G401 (cell line): ENCODE data around the gene GZMM. TPM values are rescaled to one million over a fixed set of nuclear protein-coding genes. Genes with fewer than 3 reads are reported as not detected.

ENCODE experiments used
- DNase-seq: peaks from one replicate; pipeline ENCODE4 v3.0.0-alpha.2; 2015; ENCODE audit warnings: low spot score
- in situ Hi-C: cut with HindIII; loops from 2 replicates; pipeline ENCODE4 v1.10.0; 2016; ENCODE audit warnings: low sequenced_read_pairs, mixed read lengths
- total RNA-seq: library from RNA; depleted of rRNA; stranded (reverse); fragments of >200 nt; shearing (Covaris generic); gene quantifications from 2 replicates; pipeline ENCODE4 v1.2.3, GENCODE V29; 2014

Gene GZMM
- total RNA-seq, 1 experiment from 2014 or later: 0.17 TPM

DNA sequence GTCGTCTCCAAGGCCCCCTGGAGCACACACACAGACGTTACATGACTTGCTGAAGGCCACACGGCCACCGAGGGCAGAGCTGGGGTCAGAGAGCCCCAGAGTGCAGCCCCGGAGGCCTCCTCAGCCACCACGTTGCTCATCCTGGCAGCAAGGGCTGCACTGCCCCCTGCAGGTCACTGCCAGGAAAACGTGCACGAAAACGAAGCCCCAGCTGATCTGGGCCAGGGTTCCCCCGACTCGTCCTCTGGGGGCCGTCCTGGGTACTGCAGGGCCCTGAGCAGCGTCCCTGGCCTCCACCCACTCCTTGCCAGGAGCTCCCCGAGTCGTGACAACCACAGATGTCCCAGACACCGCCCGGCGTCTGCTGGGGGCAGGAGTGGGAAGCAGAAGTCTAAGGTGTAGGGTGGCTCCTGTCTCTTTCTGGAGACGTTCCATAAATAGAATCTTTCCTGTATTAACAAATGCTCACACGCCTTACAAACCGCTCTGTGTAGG is 33.2 kb upstream of the GZMM start:
- in situ Hi-C loops: no loop called here
- DNase-seq: peak; percentile 78

DNA sequence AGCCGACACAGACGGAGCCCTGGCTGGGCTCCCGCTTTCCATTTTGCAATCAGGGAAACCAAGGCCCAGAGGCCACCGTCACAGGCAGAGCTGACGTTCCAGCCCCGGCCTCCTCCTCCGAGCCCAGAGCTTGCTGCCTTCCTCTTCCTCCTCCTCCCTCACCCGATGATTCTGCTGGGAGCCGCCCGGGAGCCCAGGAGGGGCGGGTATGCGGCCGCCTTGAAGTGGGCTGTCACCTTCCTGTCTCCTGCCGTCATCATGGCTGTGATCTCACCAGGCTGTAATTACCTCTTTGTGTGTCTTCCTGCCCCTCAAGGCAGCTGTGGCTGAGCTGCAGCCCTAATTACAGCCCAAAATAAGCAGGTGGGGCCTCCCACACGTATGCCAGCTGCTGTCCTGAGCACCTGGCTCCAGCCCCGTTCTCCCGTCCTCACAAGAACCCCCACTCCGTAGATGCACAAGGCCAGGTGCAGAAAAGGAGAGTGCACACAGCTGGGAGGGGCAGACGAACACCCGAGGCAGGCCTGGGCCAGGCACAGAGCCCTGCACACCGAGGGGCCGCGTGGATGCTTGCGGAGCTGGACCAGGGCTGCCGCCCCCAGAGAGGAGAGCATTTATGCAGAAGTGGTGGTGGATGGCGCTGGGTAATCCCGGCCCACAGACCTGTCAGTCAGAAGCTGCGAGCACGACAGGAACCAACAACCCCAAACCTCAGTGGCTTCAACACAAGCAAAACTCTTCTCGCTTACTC is 32.6 kb upstream of the GZMM start:
- in situ Hi-C loops: no loop called here
- DNase-seq: no peak

DNA sequence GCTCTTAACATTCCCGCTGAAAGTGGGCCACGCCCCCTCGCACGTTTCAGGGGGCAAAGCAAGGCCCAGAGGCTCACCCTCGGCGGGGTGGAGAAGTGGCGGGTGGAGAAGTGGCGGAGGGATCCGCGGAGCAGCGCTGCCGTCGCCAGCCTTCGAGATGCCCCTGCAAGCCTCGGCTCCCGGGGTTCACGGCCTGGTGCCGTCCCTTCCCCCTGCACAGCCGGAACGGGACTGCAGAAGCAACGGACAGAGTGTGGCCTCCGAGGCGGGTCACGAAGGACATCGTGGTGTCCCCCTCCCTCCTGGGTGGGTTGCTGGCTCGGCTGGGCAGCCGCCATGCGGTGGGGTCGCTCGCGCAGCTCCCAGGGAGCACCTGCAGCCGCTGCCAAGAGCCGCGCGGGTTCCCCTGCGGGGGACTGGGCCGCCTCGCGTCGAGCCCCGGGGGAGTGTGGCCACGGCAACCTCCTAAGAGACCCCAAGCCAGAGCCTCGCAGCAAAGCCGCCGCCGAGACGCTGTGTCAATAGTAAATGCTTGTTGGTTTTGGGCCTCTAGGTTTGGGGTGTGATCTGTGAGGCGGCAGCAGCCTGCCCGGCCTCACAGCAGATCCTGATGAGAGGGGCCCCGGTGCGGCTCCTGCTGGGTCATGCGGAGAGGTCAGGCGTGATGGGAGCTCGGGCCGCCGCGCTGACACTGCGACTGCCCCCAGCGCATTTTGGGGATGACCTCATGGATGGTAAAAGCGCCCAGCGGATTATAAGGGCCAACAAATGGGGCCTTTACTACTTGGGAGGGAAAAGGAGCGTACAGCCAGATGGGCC is 31.1 kb upstream of the GZMM start:
- in situ Hi-C loops: no loop called here
- DNase-seq: no peak

DNA sequence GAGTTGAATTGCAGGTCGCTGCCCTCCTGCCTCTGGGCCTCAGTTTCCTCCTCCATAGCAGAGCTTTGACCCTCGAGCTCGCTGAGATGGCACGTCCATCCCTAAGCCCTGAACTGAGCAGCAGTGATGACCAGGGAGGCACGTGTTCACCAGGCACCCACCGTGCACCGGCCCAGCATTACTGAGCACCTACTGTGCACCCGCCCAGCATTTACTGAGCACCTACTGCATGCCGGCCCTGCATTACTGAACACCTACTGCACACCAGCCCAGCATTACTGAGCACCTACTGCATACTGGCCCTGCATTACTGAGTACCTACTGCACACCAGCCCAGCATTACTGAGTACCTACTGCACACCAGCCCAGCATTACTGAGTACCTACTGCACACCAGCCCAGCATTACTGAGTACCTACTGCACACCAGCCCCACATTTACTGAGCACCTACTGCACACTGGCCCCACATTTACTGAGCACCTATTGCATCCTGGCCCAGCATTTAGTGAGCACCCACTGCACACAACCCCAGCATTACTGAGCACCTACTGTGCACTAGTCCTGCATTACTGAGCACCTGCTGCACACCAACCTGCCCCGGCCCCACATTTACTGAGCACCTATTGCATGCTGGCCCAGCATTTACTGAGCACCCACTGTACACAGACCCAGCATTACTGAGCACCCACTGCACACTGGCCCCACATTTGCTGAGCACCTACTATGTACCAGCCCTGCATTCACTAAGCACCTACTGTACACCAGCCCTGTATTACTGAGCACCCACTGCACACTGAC is 30.3 kb upstream of the GZMM start:
- in situ Hi-C loops: no loop called here
- no peak for DNase-seq

DNA sequence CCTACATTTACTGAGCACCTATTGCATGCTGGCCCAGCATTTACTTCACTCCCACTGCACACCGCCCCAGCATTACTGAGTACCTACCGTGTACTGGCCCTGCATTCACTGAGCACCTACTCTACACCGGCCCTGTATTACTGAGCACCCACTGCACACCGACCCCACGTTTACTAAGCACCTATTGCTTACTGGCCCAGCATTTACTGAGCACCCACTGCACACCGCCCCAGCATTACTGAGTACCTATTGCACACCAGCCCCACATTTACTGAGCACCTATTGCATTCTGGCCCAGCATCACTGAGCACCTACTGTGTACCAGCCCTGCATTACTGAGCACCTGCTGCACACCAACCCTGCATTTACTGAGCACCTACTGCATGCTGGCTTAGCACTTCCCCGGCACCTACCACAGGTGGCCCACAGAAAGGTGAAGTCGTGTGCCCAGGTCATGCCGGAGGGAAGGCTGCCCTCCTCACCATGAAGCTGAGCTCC is 29.6 kb upstream of the GZMM start:
- in situ Hi-C loops: no loop called here
- no peak for DNase-seq

DNA sequence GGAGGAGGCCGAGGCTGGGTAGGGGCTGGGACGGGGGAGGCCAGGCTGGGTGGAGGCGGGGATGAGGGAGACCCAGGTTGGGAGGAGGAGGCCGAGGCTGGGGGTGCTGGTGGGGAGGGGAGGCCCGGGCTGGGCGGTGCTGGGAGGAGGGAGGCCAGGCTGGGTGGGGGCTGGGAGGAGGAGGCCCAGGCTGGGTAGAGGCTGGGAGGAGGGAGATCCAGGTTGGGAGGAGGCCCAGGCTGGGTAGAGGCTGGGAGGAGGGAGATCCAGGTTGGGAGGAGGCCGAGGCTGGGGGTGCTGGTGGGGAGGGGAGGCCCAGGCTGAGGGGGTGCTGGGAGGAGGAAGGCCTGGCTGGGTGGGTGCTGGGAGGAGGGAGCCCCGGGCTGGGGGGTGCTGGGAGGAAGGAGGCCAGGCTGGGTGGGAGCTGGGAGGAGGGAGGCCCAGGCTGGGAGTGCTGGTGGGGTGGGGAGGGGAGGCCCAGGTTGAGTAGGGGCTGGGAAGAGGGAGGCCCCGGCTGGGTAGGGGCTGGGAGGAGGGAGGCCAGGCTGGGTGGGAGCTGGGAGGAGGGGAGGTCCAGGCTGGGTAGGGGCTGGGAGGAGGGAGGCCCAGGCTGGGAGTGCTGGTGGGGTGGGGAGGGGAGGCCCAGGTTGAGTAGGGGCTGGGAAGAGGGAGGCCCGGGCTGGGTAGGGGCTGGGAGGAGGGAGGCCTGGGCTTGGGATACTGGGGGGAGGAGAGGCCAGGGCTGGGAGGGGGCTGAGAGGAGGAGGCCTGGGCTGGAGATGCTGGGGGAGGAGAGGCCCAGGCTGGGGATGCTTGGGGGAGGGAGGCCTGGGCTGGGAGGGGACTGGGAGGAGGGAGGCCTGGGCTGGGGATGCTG is 25.9 kb upstream of the GZMM start:
- in situ Hi-C loops: no loop called here
- no peak for DNase-seq

DNA sequence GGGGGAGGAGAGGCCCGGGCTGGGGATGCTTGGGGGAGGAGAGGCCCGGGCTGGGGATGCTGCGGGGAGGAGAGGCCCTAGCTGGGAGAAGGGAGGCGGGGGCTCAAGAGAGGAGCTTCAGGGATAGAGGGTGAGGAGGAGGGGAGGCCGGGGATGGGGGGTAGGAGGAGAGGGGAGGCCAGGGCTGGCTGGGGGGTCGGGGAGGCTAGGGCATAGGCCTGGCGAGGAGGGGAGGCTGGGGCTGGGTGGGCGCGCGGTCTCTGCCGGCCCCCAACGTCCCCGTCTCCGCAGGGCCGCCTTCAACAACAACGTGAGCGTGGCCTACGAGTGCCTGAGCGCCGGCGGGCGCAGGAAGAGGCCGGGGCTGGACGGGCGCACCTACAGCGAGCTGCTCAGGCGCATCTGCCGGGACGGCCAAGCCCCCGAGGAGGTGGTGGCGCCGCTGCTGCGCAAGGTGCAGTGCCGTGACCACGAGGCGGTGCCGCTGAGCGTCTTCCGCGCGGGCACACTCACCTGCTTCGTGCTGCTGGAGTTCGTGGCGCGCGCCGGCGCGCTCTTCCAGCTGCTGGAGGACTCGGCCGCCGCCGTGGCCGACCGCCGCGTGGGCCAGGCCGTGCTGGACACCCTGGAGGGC is 25.1 kb upstream of the GZMM start:
- in situ Hi-C loops: no loop called here
- no peak for DNase-seq

DNA sequence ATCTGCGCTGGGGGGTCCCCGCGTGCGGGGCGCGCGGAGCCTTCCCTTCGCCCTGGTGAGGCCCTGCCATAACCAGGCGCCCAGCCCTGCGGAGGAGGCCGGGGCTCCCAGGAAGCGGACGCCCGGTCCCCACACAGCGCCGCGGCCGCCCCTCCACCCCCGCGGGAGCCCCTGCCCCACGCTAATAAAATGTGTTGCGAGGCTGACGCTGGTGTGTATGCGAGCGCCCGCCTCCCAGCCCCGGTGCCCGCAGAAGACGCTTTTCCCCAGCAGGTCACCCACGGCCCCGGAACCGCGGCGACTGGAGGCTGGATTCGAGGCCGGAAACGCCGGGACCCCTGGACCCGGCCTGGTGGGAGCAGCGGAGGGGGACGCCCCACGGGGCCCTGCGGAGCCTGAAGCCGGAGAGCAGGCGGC is 24.4 kb upstream of the GZMM start:
- no peak for DNase-seq
- in situ Hi-C loops: no loop called here

DNA sequence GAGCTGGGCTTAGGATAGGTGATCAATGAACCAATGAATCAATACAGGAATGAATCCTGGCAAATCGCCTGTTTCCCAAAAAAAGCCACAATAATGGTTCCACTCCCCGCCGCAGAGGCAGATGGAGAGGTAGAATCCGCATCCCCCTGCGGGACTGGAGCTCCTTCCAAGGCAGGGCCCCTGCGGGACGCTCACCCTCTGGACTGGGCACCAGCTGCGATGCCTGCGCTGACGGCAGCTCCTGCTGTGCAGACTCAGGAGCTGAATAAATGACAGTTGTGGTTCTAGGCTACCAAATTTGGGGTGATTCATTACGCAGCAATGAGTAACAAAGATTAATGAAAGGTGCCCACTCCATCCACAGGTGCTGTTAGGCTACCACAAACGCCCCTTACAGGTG is 21.1 kb upstream of the GZMM start:
- DNase-seq: no peak
- in situ Hi-C loops: no loop called here

DNA sequence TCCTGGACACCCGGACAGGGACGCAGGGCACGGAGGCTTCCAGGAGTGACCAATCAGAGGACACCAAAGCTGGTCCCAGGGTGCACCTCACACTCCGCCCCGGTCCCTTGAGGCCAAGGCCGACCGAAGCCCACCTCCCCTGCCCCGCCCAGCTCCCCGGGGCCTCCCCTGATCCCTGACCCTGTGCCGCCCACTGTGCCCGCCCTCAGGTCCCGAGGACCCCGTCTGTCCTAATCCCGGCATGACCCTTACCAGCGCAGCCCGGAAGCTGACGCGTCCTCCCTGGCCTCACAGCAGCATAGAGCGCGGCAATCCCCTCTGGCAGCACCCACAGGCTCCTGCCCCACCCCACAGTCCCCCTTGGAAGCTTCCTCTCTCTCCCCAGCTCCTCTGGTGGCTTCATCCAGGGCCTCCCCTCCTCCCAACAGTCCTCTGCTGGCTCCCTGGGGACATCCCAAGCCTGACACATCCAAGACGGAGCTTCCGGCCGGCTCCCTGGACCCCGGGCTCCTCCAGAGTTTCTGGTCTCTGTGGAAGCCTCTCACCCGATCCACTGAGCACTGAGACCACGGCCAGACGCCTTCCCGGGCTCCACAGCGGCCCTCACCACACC is 19.7 kb upstream of the GZMM start:
- in situ Hi-C loops: no loop called here
- no peak for DNase-seq

DNA sequence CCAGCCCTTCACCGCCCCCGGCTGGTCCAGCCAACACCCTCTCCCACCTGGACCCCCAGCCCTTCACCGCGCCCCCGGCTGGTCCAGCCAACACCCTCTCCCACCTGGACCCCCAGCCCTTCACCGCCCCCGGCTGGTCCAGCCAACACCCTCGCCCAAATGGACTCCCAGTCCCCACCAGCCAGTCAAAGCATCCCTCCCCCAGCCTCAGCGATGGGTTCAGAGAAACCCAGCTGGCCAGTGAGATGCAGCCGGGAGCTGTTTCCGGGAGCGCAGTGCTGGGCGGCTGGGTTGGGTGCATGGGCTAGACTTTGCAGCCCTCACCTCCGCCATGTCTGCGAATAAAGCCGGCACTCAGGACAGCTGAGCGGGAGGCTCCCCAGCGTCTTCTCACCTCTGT is 18.8 kb upstream of the GZMM start:
- DNase-seq: no peak
- in situ Hi-C loops: no loop called here

DNA sequence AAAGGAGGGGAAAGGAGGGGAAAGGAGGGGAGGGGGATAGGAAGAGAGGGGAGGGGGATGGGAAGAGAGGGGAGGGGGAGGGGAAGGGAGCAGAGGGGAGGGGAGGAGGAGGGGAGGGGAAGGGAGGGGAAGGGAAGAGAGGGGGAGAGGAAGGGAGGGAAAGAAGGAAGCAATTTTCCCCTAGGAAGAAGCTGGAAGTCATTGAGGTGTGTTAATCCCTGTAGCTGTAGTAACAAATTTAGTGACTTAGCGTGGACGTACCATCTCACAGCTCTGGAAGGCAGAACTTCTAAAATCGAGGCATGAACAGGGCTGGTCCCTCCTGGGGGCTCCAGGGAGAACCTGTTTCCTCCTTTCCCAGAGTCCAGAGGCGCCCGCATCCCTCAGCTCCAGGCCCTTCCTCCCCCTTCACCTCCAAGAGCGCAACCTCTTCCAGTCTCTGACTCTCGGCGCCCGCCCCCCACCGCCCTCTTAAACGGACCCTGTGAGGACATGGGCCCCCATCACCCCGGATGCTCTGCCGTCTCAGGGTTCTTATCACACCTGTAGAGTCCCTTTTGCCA is 17.9 kb upstream of the GZMM start:
- in situ Hi-C loops: no loop called here
- no peak for DNase-seq

DNA sequence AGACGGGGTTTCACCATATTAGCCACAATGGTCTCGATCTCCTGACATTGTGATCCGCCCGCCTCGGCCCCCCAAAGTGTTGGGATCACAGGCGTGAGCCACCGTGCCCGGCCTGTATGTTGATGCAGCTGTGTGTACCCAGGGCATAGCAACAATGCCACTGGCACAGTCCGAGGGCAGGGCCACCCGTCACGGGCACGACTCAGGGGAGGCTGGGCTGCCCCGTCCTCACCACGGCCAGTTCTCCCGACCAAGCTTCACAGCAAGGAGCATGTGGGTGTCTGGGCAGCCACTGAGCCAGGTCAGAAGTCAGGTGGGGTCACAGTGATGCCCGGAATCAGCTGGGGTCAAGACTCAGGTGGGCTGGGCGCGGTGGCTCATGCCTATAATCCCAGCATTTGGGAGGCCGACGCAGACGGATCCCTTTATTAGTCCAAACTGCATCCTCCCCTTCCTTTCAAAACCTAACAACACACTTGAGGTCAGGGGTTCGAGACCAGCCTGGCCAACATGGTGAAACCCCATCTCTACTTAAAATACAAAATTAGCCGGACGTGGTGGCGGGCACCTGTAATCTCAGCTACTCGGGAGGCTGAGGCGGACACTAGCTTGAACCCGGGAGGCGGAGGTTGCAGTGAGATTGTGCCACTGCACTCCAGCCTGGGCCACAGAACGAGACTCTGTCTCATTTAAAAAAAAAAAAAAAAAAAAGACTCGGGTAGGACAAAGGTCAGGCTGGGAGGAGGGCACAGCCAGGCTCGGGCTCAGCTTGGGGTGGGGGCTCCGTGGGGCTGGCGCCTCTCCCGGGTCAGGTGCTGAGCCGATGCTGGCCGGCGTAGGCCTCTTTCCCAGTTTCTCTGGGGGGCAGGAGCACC is 13.5 kb upstream of the GZMM start:
- DNase-seq: no peak
- in situ Hi-C loops: no loop called here

DNA sequence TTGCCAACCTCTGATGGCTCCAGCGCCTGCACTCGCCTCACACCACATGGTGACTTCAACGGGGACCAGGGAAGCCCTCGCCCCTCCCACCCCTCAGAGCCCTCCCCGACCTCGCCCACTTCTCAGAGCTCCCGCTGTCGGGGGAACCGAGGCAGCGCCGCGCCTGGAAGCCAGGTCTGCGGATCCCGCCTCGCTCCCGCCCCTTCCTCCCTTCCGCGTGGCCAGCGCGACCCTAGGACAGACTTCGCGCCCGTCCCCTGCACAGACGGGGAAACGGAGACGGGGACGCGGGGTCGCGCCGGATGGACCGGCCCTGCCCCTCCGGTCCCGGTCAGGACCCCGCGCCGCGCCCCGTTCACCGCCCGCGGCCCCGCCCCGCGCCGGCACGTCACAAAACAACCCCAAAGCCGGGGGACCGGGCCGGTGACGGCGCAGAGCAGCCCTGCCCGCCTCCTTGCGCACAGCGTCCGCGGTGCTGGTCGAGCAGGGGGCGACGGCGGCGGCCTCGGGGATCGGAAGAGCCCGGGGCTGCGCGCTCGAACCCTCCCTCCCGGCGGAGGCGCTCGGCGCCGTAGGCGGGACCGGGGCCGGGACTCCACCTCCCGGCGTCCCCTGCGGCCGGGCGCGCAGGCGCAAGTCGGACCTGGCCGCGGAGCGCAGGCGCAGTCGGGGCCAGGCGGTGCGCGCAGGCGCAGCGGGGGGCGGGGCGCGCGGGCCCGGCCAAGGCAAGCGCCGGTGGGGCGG is 12.7 kb upstream of the GZMM start:
- DNase-seq: peak; percentile 62

DNA sequence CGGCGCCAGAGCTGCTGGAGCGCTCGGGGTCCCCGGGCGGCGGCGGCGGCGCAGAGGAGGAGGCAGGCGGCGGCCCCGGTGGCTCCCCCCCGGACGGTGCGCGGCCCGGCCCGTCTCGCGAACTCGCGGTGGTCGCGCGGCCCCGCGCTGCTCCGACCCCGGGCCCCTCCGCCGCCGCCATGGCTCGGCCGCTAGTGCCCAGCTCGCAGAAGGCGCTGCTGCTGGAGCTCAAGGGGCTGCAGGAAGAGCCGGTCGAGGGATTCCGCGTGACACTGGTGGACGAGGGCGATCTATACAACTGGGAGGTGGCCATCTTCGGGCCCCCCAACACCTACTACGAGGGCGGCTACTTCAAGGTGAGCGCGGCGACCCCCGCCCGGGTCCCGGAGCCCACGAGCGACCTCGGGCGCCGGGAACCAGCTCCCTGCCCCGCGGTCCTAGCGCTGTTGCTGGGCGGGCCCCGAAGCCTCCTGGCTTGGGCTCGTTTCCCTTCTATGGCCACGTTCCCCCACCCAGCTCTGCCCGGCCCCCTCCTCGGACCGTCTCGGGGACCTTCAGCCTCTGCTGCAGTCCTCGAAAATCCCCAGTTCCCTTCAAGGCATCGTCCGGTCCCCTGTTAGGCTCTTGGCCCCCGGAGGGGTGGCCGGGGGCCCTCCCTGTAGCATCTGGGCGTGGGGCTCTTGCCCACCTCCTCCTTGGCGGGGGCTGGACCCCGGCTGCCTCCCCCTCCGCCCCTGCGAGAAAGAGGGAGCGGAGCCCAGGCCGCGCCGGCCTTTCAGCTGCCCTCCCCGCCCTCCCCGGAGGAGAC is 11.9 kb upstream of the GZMM start, which contains the start of gene CDC34:
Gene CDC34, plus strand, starts transcription at position 8 of the 808 bp plus-strand sequence. Its CDS starts 172 bp downstream, at position 180.
- DNase-seq: no peak
- in situ Hi-C loops: no loop called here

More for the DNA sequence above, 12.7 kb upstream of the GZMM start:
- in situ Hi-C loops: no loop called here
